OCI-LY7 (cell line): ENCODE data around the gene COPE.

ENCODE experiments used
- CTCF ChIP-seq: fragments of 200-600 bp; sonication (generic); conservative IDR thresholded peaks from 2 replicates; pipeline ENCODE4 v1.5.1; 2014; ENCODE audit warnings: mild to moderate bottlenecking, antibody characterized with exemption, low read length, moderate library complexity, mixed read lengths
- EZH2phosphoT487 ChIP-seq: fragments of 200-600 bp; sonication (generic); IDR thresholded peaks from 2 replicates; pipeline ENCODE4 v1.6.1; 2018; ENCODE audit warnings: low read depth, borderline replicate concordance, mild to moderate bottlenecking, mixed run types, antibody characterized with exemption, low read length, moderate library complexity, mixed read lengths

DNA sequence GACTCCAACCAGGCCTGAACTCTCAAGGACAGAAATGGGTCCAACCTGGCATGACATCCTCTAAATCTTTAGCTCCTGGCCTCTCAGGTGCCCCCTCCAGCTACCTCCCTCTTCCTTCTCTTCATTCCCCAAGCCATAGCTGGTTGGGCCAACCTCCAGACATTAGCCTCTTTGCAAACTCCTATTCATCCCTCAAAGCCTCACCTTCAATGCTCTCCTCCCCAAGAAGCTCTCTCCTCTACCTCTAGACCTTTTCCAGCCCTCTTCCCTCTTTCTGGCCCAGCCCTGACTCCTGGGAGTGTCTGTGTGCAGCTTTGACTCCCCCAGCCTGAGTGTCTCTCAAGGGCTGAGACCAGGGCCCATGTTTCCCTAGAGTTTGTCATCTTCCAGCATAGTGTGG is 27.1 kb upstream of the COPE start:
- TF ChIP-seq CTCF = no peak
- no peak for TF ChIP-seq EZH2phosphoT487
